T-helper 2 cell treated with Interferon-gamma antibody and Interleukin-4, amounts not matched to agents 5 μg/mL and 100 μg/mL, for 36 hours (primary cell): ENCODE measurements around the gene MYO3A.
"Not testable (repeated sequence)": the region's sequence is repeated elsewhere in the genome, so short reads cannot be mapped to it uniquely, and the experiment has no call there.

ENCODE experiments used
- DNase-seq: peaks from one replicate; pipeline ENCODE4 v3.0.0; 2021; ENCODE audit warnings: low spot score
- H3K27ac Mint-ChIP-seq: one replicate; pipeline ENCODE4 v1.8.0; 2021; ENCODE audit warnings: mild to moderate bottlenecking, mixed read lengths
- H3K27me3 Mint-ChIP-seq: one replicate; pipeline ENCODE4 v1.8.0; 2021; ENCODE audit warnings: low read depth, mixed read lengths
- H3K36me3 Mint-ChIP-seq: one replicate; pipeline ENCODE4 v1.8.0; 2021; ENCODE audit warnings: low read depth, mixed read lengths
- H3K4me1 Mint-ChIP-seq: one replicate; pipeline ENCODE4 v1.8.0; 2021; ENCODE audit warnings: low read depth, mixed read lengths
- H3K4me3 Mint-ChIP-seq: one replicate; pipeline ENCODE4 v1.8.0; 2022; ENCODE audit warnings: mild to moderate bottlenecking, moderate library complexity, mixed read lengths
- H3K9me3 Mint-ChIP-seq: one replicate; pipeline ENCODE4 v1.8.0; 2021; ENCODE audit warnings: mixed read lengths

Gene MYO3A

DNA sequence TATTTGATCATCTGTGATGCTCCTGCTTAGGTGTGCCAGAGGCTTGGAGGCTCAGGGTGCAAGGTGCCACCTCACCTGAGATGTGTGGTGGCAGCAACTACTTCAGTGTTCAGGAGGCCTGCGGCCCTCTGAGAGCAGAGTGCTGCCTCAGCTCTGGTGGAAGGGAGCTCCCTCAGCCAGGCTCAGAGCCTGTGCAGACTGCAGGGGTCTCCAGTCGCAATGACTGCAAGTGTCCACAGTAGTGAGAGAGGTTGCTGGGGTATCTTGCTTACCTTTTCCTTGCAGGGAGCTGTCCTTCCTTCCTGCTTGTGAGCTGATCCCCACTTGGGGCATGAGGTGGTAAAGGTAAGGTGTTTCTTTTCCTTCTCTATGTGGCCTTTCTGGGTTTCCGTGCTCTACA is 151.5 kb downstream of the MYO3A start:
- Mint-ChIP-seq H3K4me3 (no peak overlapping the region), H3K27ac (no peak overlapping the region), H3K27me3 (no peaks in the 10 kb centered on the region), H3K9me3 (no peaks in the 10 kb centered on the region), H3K36me3 (no peaks in the 10 kb centered on the region), H3K4me1 (no peaks in the 10 kb centered on the region)
- DNase-seq = no peak

DNA sequence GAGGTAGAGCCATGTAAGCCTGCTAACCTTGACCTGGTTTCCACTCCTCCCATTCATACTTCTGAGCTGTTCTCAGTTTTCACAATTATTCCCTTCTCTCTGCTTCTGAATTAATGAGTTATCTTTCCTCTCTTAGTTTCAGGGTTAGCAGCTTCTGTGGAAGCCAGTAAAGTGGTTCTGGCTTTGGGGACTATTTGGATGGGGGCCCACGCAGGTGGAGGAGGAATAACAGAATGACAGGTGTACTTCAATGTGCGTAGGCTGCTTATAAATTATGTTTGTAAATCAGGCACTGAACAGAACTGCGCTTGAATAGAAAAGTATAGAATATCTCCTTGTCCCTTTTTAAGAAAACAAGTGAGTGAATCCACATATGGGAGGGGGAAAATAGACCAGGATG is 153.6 kb downstream of the MYO3A start:
- DNase-seq = no peak
- Mint-ChIP-seq H3K4me3 (no peak overlapping the region), H3K27me3 (no peaks in the 10 kb centered on the region), H3K27ac (no peak overlapping the region), H3K9me3 (no peaks in the 10 kb centered on the region), H3K36me3 (no peaks in the 10 kb centered on the region), H3K4me1 (no peaks in the 10 kb centered on the region)

DNA sequence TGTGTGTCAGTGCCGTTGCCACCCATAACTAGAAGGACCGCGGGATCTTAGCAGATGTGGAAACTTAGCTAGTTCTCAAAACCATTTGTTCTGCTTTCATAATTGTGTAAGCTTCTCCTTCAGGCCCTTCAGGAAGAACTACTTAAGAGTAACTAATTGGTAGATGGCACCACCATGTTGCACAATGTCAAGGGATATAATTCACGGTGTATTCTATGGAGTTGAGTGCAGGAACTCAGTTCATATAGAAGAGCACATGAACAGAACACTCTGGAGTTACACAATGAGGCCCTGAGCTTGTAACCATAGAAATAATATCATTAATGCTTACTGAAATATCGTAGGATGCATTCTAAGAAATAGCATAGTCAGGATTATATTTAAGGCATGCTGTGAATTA is 156.0 kb downstream of the MYO3A start:
- H3K9me3 Mint-ChIP-seq = no peaks in the 10 kb centered on the region
- DNase-seq = no peak
- H3K27ac Mint-ChIP-seq = no peak overlapping the region
- H3K27me3 Mint-ChIP-seq = no peaks in the 10 kb centered on the region
- H3K4me3 Mint-ChIP-seq = no peak overlapping the region
- no peaks in the 10 kb centered on the region for H3K4me1 Mint-ChIP-seq
- H3K36me3 Mint-ChIP-seq = no peaks in the 10 kb centered on the region

- no peaks in the 10 kb centered on the region for H3K9me3 Mint-ChIP-seq
- no peak overlapping the region for H3K4me3 Mint-ChIP-seq
- DNase-seq = no peak
- no peak overlapping the region for H3K27ac Mint-ChIP-seq
- H3K27me3 Mint-ChIP-seq = no peaks in the 10 kb centered on the region
- no peaks in the 10 kb centered on the region for H3K4me1 Mint-ChIP-seq
- H3K36me3 Mint-ChIP-seq = no peaks in the 10 kb centered on the region
Measured at GRCh38 chr10:26090762-26091161, 156.7 kb downstream of the MYO3A start.

- H3K27me3 Mint-ChIP-seq = no peaks in the 10 kb centered on the region
- DNase-seq = no peak
- H3K9me3 Mint-ChIP-seq = no peaks in the 10 kb centered on the region
- no peak overlapping the region for H3K4me3 Mint-ChIP-seq
- H3K27ac Mint-ChIP-seq = no peak overlapping the region
- no peaks in the 10 kb centered on the region for H3K36me3 Mint-ChIP-seq
- H3K4me1 Mint-ChIP-seq = no peaks in the 10 kb centered on the region
Measured at GRCh38 chr10:26093229-26093628, 159.2 kb downstream of the MYO3A start.

- no peaks in the 10 kb centered on the region for H3K9me3 Mint-ChIP-seq
- no peaks in the 10 kb centered on the region for H3K36me3 Mint-ChIP-seq
- H3K4me3 Mint-ChIP-seq = no peak overlapping the region
- H3K27ac Mint-ChIP-seq = no peak overlapping the region
- H3K27me3 Mint-ChIP-seq = no peaks in the 10 kb centered on the region
- no peaks in the 10 kb centered on the region for H3K4me1 Mint-ChIP-seq
- DNase-seq = no peak
Measured at GRCh38 chr10:26095781-26096180, 161.8 kb downstream of the MYO3A start.

GRCh38 chr10:26097549-26097948 is 163.5 kb downstream of the MYO3A start:
- H3K36me3 Mint-ChIP-seq, H3K27me3 Mint-ChIP-seq, H3K4me1 Mint-ChIP-seq, H3K4me3 Mint-ChIP-seq, DNase-seq, H3K27ac Mint-ChIP-seq, H3K9me3 Mint-ChIP-seq: not testable (repeated sequence)

- Mint-ChIP-seq H3K36me3 (no peaks in the 10 kb centered on the region), H3K4me1 (no peaks in the 10 kb centered on the region), H3K27ac (no peak overlapping the region), H3K9me3 (no peaks in the 10 kb centered on the region), H3K4me3 (no peak overlapping the region), H3K27me3 (no peaks in the 10 kb centered on the region)
- no peak for DNase-seq
Measured at GRCh38 chr10:26112532-26112931, 178.5 kb downstream of the MYO3A start.

DNA sequence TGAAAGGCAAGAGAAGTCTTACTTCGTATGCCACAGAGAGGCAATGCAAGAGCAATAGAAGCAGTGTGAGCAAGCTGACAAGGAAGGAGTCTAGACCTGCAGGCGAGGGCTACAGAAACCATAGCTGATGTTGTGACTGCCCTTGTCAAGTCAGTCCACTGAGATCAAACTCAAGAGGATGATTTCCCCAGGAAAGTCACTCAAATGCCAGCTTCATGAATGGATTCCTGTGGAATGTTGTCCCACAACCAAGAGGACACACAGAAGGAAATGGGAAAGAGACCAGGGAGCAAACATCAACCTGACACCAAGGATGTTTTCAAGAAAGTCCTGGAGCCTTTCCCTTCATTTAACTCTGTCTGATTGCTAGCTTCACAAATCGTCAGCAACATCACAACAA is 204.6 kb downstream of the MYO3A start:
- Mint-ChIP-seq H3K36me3 (no peaks in the 10 kb centered on the region), H3K4me3 (no peak overlapping the region), H3K9me3 (no peaks in the 10 kb centered on the region), H3K27ac (no peak overlapping the region), H3K4me1 (no peaks in the 10 kb centered on the region), H3K27me3 (no peaks in the 10 kb centered on the region)
- DNase-seq = no peak

DNA sequence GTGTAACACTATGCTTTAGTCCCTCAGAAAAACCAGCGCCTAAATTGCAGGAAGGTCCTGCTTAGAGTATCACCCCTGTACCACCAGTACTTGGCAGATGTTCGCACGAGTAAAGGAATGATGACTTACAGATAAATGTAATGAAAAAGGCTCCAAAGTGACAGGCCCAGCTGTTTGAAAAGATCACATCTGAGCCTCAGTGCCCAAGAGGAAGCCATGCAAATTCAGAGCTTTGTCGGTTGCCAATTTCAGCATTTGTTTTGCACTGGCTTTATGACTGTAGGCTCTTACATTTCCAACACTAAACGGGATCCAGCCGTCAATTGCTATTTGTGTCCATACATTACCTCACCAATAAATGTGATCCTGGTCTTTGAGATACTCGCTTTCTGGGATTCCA is 222.0 kb downstream of the MYO3A start:
- Mint-ChIP-seq H3K4me3 (no peak overlapping the region), H3K27me3 (peaks cover 5% of the 10 kb centered on the region), H3K36me3 (no peaks in the 10 kb centered on the region), H3K4me1 (no peaks in the 10 kb centered on the region), H3K27ac (no peak overlapping the region), H3K9me3 (no peaks in the 10 kb centered on the region)
- no peak for DNase-seq

DNA sequence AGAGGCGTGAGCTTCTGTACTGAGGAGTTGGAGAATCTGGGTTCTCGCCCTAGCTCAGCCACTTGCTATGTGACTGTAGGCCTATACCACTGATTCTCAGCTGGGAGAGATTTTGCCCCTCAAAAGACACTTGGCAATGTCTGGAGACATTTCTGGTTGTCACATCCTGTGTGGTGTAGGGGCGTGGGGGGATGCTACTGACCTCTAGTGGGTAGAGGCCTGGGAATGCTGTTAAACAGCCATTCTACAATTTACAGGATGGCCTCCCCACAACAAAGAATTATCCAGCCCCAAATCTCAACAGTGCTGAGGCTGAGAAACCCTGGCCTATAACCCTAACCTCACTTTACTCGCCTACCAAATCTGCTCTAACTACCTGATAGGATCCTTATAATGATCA is 223.7 kb downstream of the MYO3A start:
- H3K27ac Mint-ChIP-seq = no peak overlapping the region
- H3K9me3 Mint-ChIP-seq = no peaks in the 10 kb centered on the region
- H3K4me1 Mint-ChIP-seq = no peaks in the 10 kb centered on the region
- no peak overlapping the region for H3K4me3 Mint-ChIP-seq
- DNase-seq = no peak
- H3K27me3 Mint-ChIP-seq = peaks cover 5% of the 10 kb centered on the region
- no peaks in the 10 kb centered on the region for H3K36me3 Mint-ChIP-seq

DNA sequence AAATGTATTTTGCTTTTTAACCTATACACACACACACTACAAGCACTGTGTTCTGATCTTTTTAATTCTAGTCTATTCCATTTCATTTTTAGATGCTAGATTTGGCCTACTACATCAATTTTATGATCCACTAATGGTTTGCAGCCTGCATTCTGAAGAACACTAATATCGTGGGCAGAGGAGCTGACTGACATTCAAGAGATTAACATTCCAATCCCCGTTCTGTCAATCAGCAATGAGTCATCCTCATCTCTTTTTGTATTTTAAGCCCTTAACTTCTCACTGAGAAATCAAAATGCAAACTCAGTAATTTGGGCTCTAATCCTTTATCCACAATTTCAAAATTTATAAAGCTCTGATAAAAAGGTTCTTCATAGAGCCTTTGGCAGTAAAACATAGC is 235.4 kb downstream of the MYO3A start:
- H3K27me3 Mint-ChIP-seq = peaks cover 9% of the 10 kb centered on the region
- no peak overlapping the region for H3K27ac Mint-ChIP-seq
- H3K4me3 Mint-ChIP-seq = no peak overlapping the region
- H3K4me1 Mint-ChIP-seq = no peaks in the 10 kb centered on the region
- H3K9me3 Mint-ChIP-seq = no peaks in the 10 kb centered on the region
- H3K36me3 Mint-ChIP-seq = no peaks in the 10 kb centered on the region
- DNase-seq = no peak

GRCh38 chr10:26172131-26172530 is 238.1 kb downstream of the MYO3A start:
- H3K27ac Mint-ChIP-seq = no peak overlapping the region
- H3K4me1 Mint-ChIP-seq = no peaks in the 10 kb centered on the region
- no peak overlapping the region for H3K4me3 Mint-ChIP-seq
- H3K27me3 Mint-ChIP-seq = peaks cover 5% of the 10 kb centered on the region
- H3K36me3 Mint-ChIP-seq = no peaks in the 10 kb centered on the region
- H3K9me3 Mint-ChIP-seq = no peaks in the 10 kb centered on the region
- DNase-seq = no peak

GRCh38 chr10:26173837-26174236 is 239.8 kb downstream of the MYO3A start:
- H3K36me3 Mint-ChIP-seq = no peaks in the 10 kb centered on the region
- no peaks in the 10 kb centered on the region for H3K9me3 Mint-ChIP-seq
- DNase-seq = no peak
- no peak overlapping the region for H3K4me3 Mint-ChIP-seq
- H3K27me3 Mint-ChIP-seq = peaks cover 5% of the 10 kb centered on the region
- H3K27ac Mint-ChIP-seq = no peak overlapping the region
- H3K4me1 Mint-ChIP-seq = no peaks in the 10 kb centered on the region

DNA sequence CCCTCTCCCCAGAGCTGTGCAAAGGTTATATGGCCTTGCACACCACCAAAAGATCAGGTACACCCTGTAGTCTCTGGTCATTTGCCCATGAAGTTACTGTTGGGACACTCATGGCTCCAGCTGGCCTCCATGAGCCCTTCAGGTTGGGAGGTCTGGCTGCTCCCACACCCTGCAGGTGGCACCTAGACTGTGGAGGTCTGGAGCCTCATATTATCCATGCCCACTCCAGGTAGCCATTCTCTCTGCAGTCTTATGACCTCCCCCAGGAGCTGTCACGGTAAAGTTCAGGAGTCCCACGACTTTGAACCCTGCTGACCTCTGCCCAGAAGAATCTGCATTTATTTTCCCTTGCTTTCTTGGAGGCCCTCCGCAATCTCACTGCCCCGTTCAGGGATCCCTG is 243.3 kb downstream of the MYO3A start:
- H3K27me3 Mint-ChIP-seq = no peaks in the 10 kb centered on the region
- H3K4me3 Mint-ChIP-seq = no peak overlapping the region
- no peak for DNase-seq
- H3K4me1 Mint-ChIP-seq = no peaks in the 10 kb centered on the region
- H3K9me3 Mint-ChIP-seq = no peaks in the 10 kb centered on the region
- no peaks in the 10 kb centered on the region for H3K36me3 Mint-ChIP-seq
- no peak overlapping the region for H3K27ac Mint-ChIP-seq

GRCh38 chr10:26194275-26194674 is 260.2 kb downstream of the MYO3A start:
- Mint-ChIP-seq H3K27ac (no peak overlapping the region), H3K4me3 (no peak overlapping the region)

More at GRCh38 chr10:26194275-26194674, 260.2 kb downstream of the MYO3A start:
- Mint-ChIP-seq H3K27me3 (no peaks in the 10 kb centered on the region), H3K36me3 (no peaks in the 10 kb centered on the region), H3K9me3 (no peaks in the 10 kb centered on the region), H3K4me1 (no peaks in the 10 kb centered on the region)
- DNase-seq = no peak
